Measurements from ENCODE around the gene WWOX.

WWOX gene

GRCh38 chr16:78786635-78787034 is 687.2 kb downstream of the WWOX start:
- no peak for DNase-seq (ENCODE audit: low read depth)
- no peak for TF ChIP-seq CTCF (IDR thresholded peaks at IDR 0.05; ENCODE audit: insufficient read depth, low read depth, low read length, missing control alignments)
- H3K4me3 ChIP-seq (ENCODE audit: low read length), result no peak overlapping the region

- DNase-seq (ENCODE audit: low read depth), result no peak
Measured at GRCh38 chr16:78788276-78788675, 688.8 kb downstream of the WWOX start.

GRCh38 chr16:78788696-78789095 is 689.2 kb downstream of the WWOX start:
- no peak for TF ChIP-seq CTCF (IDR thresholded peaks at IDR 0.05; ENCODE audit: insufficient read depth, low read depth, low read length, missing control alignments)
- H3K4me3 ChIP-seq (ENCODE audit: low read length), result no peak overlapping the region
- DNase-seq (ENCODE audit: low read depth), result no peak

More at GRCh38 chr16:78788276-78788675, 688.8 kb downstream of the WWOX start:
- no peak overlapping the region for H3K4me3 ChIP-seq (ENCODE audit: low read length)
- no peak for TF ChIP-seq CTCF (IDR thresholded peaks at IDR 0.05; ENCODE audit: insufficient read depth, low read depth, low read length, missing control alignments)

- DNase-seq (ENCODE audit: low read depth), result no peak
- H3K4me3 ChIP-seq (ENCODE audit: low read length), result no peak overlapping the region
- no peak for TF ChIP-seq CTCF (IDR thresholded peaks at IDR 0.05; ENCODE audit: insufficient read depth, low read depth, low read length, missing control alignments)
Measured at GRCh38 chr16:78789561-78789960, 690.1 kb downstream of the WWOX start.

GRCh38 chr16:78791011-78791410 is 691.6 kb downstream of the WWOX start:
- TF ChIP-seq CTCF (IDR thresholded peaks at IDR 0.05; ENCODE audit: insufficient read depth, low read depth, low read length, missing control alignments), result no peak
- H3K4me3 ChIP-seq (ENCODE audit: low read length), result no peak overlapping the region
- no peak for DNase-seq (ENCODE audit: low read depth)

- no peak for DNase-seq (ENCODE audit: low read depth)
- no peak overlapping the region for H3K4me3 ChIP-seq (ENCODE audit: low read length)
- no peak for TF ChIP-seq CTCF (IDR thresholded peaks at IDR 0.05; ENCODE audit: insufficient read depth, low read depth, low read length, missing control alignments)
Measured at GRCh38 chr16:78791926-78792325, 692.5 kb downstream of the WWOX start.

- no peak for DNase-seq (ENCODE audit: low read depth)
- no peak overlapping the region for H3K4me3 ChIP-seq (ENCODE audit: low read length)
- TF ChIP-seq CTCF (IDR thresholded peaks at IDR 0.05; ENCODE audit: insufficient read depth, low read depth, low read length, missing control alignments), result no peak
Measured at GRCh38 chr16:78792952-78793351, 693.5 kb downstream of the WWOX start.

Data from epithelial cell of esophagus (primary cell).